Cardiac fibroblast (primary cell): ENCODE measurements around the gene PPT2.
"Not testable (repeated sequence)": the region's sequence is repeated elsewhere in the genome, so short reads cannot be mapped to it uniquely, and the experiment has no call there.

Source experiments
- DNase-seq, 2 donors: peaks; one replicate each; pipeline versions ENCODE4 v3.0.0 to v3.0.0-alpha.2; 2010; ENCODE audit warnings: low read depth in 2 of 2
- H3K4me3 ChIP-seq, 2 donors: replicated peaks in 1 of 2; 1 replicate in 1 of 2; 2 replicates in 1 of 2; pipeline ENCODE4 v1.5.1; 2011; ENCODE audit warnings: low read depth in 2 of 2, low read length in 2 of 2, mild to moderate bottlenecking in 2 of 2, moderate library complexity in 1 of 2
- CTCF ChIP-seq: IDR thresholded peaks from one replicate; pipeline ENCODE4 v1.5.1; 2011; ENCODE audit warnings: low read depth, mild to moderate bottlenecking, low read length, inconsistent platforms

PPT2 gene

GRCh38 chr6:32189742-32190053 lies 35.8 kb downstream of the PPT2 start:
- H3K4me3 ChIP-seq = peak overlapping the region; percentile 67 to 70
- DNase-seq = no peak
- no peak for TF ChIP-seq CTCF

GRCh38 chr6:32190054-32190851 lies 36.3 kb downstream of the PPT2 start, which contains the start of gene PBX2:
Gene PBX2 (minus strand): TSS chr6:32190202. CDS start chr6:32189915, 287 bp downstream.
- no peak for TF ChIP-seq CTCF
- peak; percentile 91 to 96 for DNase-seq

DNA sequence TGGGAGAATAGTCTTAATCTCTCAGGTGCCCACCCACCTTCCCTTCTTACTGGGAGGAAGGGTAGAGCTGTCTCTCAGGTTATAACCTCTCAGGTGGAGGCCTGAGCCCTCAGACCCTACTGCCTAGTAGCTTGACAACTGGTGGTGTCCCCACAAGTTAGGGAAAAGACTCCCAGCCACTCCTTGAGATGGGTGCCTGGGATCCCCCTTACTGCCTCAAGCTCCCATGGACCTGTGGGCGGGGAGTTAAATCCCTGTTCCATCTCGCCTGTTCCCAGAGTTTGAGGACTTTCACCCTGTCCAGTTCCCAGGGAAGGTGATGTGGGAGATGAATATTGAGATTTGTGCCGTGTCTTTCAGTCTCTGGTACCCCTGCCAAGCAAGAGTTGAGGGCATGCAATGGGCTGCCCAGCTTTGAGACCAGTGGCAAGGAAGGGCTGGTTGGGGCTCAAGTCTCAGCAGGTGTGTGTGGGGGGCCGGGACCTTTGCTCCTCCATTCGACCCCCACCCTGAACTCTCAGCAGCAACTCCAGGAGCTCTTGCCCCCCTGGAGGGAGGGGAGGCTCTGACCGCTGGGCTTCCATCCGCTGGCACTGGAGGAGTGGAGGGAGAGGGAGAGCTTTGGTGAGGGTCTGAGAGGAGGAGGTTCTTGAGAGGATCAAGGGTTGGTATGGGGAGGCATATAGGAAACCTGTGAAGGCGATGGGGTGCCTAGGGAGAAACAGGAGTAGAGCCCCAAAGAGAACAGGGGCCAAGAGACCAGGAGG lies 37.2 kb downstream of the PPT2 start:
- DNase-seq = no peak
- TF ChIP-seq CTCF = no peak
- peak overlapping the region in 1 of 2 donors; percentile 67 for H3K4me3 ChIP-seq

More at GRCh38 chr6:32190054-32190851, 36.3 kb downstream of the PPT2 start, which contains the start of gene PBX2:
- H3K4me3 ChIP-seq = peak within 1 kb of the TSS; percentile 67 to 70

DNA sequence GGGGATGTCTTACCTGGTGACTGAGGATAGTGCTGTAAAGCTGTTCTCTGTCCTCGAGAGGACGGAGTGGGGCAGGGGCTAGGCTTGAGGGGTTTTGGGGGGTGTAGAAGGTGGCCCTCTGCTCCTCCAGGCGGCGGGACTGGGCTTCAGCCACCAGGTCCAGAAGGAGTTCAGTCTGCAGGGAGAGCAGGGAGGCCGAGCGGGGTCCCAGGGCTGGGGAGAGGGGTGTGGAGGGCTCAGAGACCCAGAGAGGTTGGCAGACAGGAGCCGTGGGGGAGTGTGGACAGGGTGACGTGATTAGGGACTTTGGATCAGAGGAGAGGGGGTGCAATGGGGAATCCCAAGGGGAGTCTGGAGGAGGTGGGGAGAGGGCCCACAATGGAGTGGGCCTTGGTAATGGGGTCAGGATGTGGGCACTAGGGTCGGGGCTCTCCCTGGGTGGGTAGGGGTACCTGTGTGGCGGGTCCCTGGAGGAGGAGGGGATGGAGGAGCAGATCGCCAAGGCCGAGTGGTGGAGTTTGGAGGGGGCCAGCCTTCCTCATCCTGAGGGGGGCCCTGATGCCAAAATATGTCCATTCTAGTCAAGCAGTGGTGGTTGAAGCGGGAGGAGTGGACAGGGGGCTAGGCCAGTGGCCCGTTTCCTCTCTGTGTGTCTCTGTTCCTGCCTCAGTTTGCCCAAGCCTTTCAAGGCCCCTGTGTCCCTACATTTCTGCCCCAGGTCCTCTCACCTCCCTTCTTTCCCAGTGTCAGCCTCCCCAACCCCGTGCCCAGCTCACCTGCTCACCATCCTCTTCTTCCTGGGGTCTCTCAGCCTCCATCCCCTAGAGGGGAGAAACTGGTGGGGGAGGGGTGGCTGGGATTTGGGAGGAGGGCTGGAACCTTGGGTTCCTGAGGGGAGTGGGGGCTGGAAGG lies 38.0 kb downstream of the PPT2 start:
- DNase-seq = no peak
- TF ChIP-seq CTCF = no peak
- peak overlapping the region in 1 of 2 donors; percentile 14 for H3K4me3 ChIP-seq

GRCh38 chr6:32192608-32193039 lies 38.7 kb downstream of the PPT2 start, which contains the start of gene GPSM3:
Gene GPSM3 (minus strand): TSS chr6:32192643. CDS start chr6:32192513, 130 bp downstream.
- DNase-seq = peak; percentile 37 to 55
- H3K4me3 ChIP-seq = peak within 1 kb of the TSS in 1 of 2 donors; percentile 14
- TF ChIP-seq CTCF = no peak

GRCh38 chr6:32193096-32193495 lies 39.2 kb downstream of the PPT2 start:
- H3K4me3 ChIP-seq = not testable (repeated sequence)

More at GRCh38 chr6:32193096-32193495, 39.2 kb downstream of the PPT2 start:
- DNase-seq = not testable (repeated sequence)
